ENCODE measurements around the gene DYRK3.

Gene DYRK3

DNA sequence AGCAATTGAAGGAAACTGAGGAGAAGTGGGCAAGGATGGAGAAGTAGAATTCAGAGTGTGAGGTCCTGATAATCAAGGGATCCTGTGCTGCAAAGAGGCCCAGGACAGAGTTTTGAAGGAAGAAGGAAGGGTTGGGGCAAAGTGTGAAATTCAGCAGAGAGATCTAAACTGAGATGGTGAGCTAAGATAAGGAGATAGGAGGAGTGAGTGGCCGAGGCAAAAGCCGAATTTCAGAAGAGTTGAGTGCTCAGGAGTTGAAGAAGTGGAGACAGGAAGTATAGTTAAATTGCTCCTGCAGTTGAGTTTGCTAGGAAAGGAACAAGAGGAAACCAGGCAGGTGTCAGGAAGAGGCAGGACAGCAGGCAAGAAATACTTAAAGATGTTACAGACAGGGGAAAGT, 33.0 kb downstream of the DYRK3 start:
- in situ Hi-C loops (cut with HindIII; ENCODE audit: low pct_unique_long_range_greater_than_20kb, low sequenced_read_pairs), result no loop called here
- no peak for TF ChIP-seq JUND (IDR thresholded peaks at IDR 0.05; ENCODE audit: low read depth)
- DNase-seq (ENCODE audit: low read depth in 1 of 2, low spot score in 1 of 2), result no peak

- in situ Hi-C loops (cut with HindIII; ENCODE audit: low pct_unique_long_range_greater_than_20kb, low sequenced_read_pairs), result no loop called here
- DNase-seq (ENCODE audit: low read depth in 1 of 2, low spot score in 1 of 2), result no peak
- TF ChIP-seq JUND (IDR thresholded peaks at IDR 0.05; ENCODE audit: low read depth), result no peak
Measured at GRCh38 chr1:206668874-206669410, 33.6 kb downstream of the DYRK3 start.

GRCh38 chr1:206672011-206672688, 36.8 kb downstream of the DYRK3 start:
- TF ChIP-seq JUND (IDR thresholded peaks at IDR 0.05; ENCODE audit: low read depth), result no peak
- in situ Hi-C loops (cut with HindIII; ENCODE audit: low pct_unique_long_range_greater_than_20kb, low sequenced_read_pairs), result no loop called here
- DNase-seq (ENCODE audit: low read depth in 1 of 2, low spot score in 1 of 2), result no peak

DNA sequence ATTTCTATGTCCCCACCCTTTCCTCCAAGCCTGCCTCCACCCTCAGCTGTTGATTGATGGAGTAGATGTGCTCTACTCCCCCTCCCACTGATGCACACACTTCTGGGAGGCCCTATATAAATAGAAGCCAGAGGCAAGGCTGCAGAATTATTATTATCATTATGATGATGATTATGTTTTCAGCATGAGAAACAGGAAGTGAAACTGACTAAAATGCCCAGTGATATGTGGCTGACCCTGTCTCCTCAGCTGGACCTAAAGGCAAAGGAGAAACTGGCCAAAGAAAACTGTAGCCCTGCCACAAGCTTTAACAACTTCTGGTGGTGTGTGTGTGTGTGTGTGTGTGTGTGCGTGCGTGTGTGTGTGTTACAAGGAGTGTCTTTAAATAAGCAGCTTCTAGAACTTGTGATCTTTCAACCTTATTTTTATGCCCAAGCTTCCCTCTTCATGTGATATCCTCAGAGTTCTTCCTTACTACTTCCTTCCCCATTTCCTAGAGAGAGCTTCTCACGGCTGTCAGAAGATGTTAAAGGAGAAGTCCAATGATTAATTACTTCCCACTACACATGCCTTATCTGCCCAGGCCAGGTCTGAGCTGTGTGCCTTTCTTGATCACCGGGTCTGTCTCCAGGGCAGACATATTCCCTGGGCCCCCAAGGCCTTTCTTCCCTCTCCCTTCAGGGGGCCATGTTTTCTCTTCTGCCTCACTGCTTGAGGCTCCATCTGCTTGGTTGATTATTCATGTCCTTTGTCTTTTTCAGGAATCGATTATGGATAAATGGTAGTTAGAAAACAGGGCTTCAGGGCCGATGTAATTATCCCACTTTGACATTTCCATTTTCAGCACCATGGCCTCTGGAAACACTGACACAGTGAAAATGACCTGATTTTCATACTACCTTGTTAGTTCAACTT, 37.8 kb downstream of the DYRK3 start:
- no peak for TF ChIP-seq JUND (IDR thresholded peaks at IDR 0.05; ENCODE audit: low read depth)
- no peak for DNase-seq (ENCODE audit: low read depth in 1 of 2, low spot score in 1 of 2)

GRCh38 chr1:206674236-206674635, 38.9 kb downstream of the DYRK3 start:
- no peak for TF ChIP-seq JUND (IDR thresholded peaks at IDR 0.05; ENCODE audit: low read depth)
- in situ Hi-C loops (cut with HindIII; ENCODE audit: low pct_unique_long_range_greater_than_20kb, low sequenced_read_pairs), result no loop called here
- DNase-seq (ENCODE audit: low read depth in 1 of 2, low spot score in 1 of 2), result no peak

More for the DNA sequence above, 37.8 kb downstream of the DYRK3 start:
- in situ Hi-C loops (cut with HindIII; ENCODE audit: low pct_unique_long_range_greater_than_20kb, low sequenced_read_pairs), result no loop called here

DNA sequence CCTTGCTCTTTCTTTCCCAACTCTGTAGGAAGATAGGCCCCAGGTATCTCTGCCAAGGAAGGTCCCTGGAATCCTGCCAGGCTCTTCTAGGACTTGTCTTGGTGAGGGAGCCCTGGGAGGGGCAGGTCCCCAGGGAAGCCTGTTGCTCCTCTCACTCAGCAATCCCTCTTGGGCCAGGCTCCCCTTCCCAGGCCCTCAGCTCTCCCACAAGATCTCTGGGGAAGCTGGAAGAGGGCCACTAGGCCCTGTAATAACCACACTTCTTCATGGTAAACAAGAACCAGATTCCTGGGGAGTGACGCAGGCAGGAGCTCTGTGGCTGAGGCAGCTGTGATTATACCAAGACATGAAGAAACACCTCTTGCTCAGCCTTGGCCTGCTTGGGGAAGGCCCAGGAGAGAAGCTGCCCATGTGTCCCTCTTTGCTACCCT, 39.4 kb downstream of the DYRK3 start:
- in situ Hi-C loops (cut with HindIII; ENCODE audit: low pct_unique_long_range_greater_than_20kb, low sequenced_read_pairs), result no loop called here
- peak in 1 of 2 experiments; percentile 90 for DNase-seq (ENCODE audit: low read depth in 1 of 2, low spot score in 1 of 2)
- TF ChIP-seq JUND (IDR thresholded peaks at IDR 0.05; ENCODE audit: low read depth), result peak; percentile 73; the same call in 1 of the 2 replicates

- in situ Hi-C loops (cut with HindIII; ENCODE audit: low pct_unique_long_range_greater_than_20kb, low sequenced_read_pairs), result no loop called here
- no peak for TF ChIP-seq JUND (IDR thresholded peaks at IDR 0.05; ENCODE audit: low read depth)
- no peak for DNase-seq (ENCODE audit: low read depth in 1 of 2, low spot score in 1 of 2)
Measured at GRCh38 chr1:206676499-206676898, 41.2 kb downstream of the DYRK3 start.

- DNase-seq (ENCODE audit: low read depth in 1 of 2, low spot score in 1 of 2), result no peak
- no peak for TF ChIP-seq JUND (IDR thresholded peaks at IDR 0.05; ENCODE audit: low read depth)
- in situ Hi-C loops (cut with HindIII; ENCODE audit: low pct_unique_long_range_greater_than_20kb, low sequenced_read_pairs), result no loop called here
Measured at GRCh38 chr1:206678490-206678889, 43.2 kb downstream of the DYRK3 start.

- no peak for DNase-seq (ENCODE audit: low read depth in 1 of 2, low spot score in 1 of 2)
- TF ChIP-seq JUND (IDR thresholded peaks at IDR 0.05; ENCODE audit: low read depth), result no peak
- in situ Hi-C loops (cut with HindIII; ENCODE audit: low pct_unique_long_range_greater_than_20kb, low sequenced_read_pairs), result no loop called here
Measured at GRCh38 chr1:206679738-206680211, 44.4 kb downstream of the DYRK3 start.

DNA sequence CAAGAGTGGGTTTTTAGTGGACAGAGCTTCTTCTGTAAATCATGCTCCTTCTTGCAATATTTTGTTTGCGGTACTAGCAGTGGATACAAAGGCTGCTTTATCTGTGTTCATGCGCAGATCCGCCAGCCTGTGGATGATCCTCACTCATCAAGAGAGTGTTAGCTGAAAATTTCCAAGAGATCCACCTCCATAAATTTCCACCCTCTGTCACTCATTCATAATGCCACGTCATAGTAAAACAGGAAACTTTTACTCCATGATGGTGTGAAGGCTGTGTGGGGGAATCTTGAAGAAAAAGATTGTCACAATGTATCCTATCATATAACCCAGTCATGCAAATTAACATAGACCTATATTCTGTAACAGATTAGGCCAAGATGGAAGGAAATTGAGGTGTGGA, 44.9 kb downstream of the DYRK3 start:
- no peak for DNase-seq (ENCODE audit: low read depth in 1 of 2, low spot score in 1 of 2)
- no peak for TF ChIP-seq JUND (IDR thresholded peaks at IDR 0.05; ENCODE audit: low read depth)
- in situ Hi-C loops (cut with HindIII; ENCODE audit: low pct_unique_long_range_greater_than_20kb, low sequenced_read_pairs), result no loop called here

- no peak for TF ChIP-seq JUND (IDR thresholded peaks at IDR 0.05; ENCODE audit: low read depth)
- in situ Hi-C loops (cut with HindIII; ENCODE audit: low pct_unique_long_range_greater_than_20kb, low sequenced_read_pairs), result no loop called here
- no peak for DNase-seq (ENCODE audit: low read depth in 1 of 2, low spot score in 1 of 2)
Measured at GRCh38 chr1:206681359-206681758, 46.0 kb downstream of the DYRK3 start.

DNA sequence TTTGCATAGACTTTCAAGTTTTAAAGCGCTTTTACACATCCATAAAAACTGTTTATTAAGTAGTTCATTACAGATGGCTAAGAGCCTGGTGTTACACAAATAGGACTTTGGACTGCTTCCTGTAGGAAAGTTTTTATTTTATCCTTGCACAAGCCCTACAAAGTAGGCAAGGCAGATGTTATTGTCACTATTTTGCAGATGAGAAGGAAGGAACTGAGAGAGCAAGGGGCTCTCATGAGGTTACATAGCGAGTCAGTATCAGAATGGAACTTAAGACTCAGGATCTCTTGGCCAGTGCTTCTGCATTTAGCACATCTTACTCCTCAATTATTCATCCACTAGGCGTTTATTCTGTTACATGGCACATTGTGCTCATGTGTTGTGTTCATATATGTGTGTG, 46.8 kb downstream of the DYRK3 start:
- TF ChIP-seq JUND (IDR thresholded peaks at IDR 0.05; ENCODE audit: low read depth), result no peak
- in situ Hi-C loops (cut with HindIII; ENCODE audit: low pct_unique_long_range_greater_than_20kb, low sequenced_read_pairs), result no loop called here
- DNase-seq (ENCODE audit: low read depth in 1 of 2, low spot score in 1 of 2), result no peak

GRCh38 chr1:206683313-206683712, 48.0 kb downstream of the DYRK3 start:
- in situ Hi-C loops (cut with HindIII; ENCODE audit: low pct_unique_long_range_greater_than_20kb, low sequenced_read_pairs), result no loop called here
- TF ChIP-seq JUND (IDR thresholded peaks at IDR 0.05; ENCODE audit: low read depth), result no peak
- DNase-seq (ENCODE audit: low read depth in 1 of 2, low spot score in 1 of 2), result no peak

Data from T47D (cell line).